Measurements from ENCODE around the gene RSPO4. TPM values are rescaled to one million over a fixed set of nuclear protein-coding genes. Genes with fewer than 3 reads are reported as not detected.

RSPO4 gene
- total and polyA plus RNA-seq, 2 experiments from 2014 or later: 2.8 to 4.5 TPM

DNA sequence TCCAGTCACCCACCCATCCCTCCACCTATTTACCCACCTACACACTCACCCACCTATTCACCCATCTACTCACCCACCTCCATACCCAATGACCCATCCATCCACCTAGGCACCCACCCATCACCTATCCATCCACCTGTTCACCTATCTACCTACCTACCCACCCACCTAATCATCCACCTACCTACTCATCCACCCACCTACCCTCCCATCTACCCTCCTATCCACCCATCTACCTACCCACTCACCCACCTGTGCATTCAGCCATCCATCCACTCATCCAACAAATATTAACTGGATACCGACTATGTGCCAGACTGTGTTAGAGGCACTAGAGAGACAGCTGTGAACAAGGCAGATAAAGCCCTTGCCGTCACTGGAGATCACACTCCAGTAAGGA is 40.3 kb downstream of the RSPO4 start (continued):
- TF ChIP-seq, protein P1, sequence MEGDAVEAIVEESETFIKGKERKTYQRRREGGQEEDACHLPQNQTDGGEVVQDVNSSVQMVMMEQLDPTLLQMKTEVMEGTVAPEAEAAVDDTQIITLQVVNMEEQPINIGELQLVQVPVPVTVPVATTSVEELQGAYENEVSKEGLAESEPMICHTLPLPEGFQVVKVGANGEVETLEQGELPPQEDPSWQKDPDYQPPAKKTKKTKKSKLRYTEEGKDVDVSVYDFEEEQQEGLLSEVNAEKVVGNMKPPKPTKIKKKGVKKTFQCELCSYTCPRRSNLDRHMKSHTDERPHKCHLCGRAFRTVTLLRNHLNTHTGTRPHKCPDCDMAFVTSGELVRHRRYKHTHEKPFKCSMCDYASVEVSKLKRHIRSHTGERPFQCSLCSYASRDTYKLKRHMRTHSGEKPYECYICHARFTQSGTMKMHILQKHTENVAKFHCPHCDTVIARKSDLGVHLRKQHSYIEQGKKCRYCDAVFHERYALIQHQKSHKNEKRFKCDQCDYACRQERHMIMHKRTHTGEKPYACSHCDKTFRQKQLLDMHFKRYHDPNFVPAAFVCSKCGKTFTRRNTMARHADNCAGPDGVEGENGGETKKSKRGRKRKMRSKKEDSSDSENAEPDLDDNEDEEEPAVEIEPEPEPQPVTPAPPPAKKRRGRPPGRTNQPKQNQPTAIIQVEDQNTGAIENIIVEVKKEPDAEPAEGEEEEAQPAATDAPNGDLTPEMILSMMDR (conservative IDR thresholded peaks at IDR 0.05; ENCODE audit: low read depth in 2 of 2): no peak
- TF ChIP-seq, protein P2, sequence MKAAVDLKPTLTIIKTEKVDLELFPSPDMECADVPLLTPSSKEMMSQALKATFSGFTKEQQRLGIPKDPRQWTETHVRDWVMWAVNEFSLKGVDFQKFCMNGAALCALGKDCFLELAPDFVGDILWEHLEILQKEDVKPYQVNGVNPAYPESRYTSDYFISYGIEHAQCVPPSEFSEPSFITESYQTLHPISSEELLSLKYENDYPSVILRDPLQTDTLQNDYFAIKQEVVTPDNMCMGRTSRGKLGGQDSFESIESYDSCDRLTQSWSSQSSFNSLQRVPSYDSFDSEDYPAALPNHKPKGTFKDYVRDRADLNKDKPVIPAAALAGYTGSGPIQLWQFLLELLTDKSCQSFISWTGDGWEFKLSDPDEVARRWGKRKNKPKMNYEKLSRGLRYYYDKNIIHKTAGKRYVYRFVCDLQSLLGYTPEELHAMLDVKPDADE (IDR thresholded peaks at IDR 0.05): no peak
- TF ChIP-seq ZNF331 (CRISPR knock-in tag; IDR thresholded peaks at IDR 0.05; ENCODE audit: low read depth): no peak
- no peak for TF ChIP-seq JUNB (IDR thresholded peaks at IDR 0.05; ENCODE audit: unreplicated experiment)

DNA sequence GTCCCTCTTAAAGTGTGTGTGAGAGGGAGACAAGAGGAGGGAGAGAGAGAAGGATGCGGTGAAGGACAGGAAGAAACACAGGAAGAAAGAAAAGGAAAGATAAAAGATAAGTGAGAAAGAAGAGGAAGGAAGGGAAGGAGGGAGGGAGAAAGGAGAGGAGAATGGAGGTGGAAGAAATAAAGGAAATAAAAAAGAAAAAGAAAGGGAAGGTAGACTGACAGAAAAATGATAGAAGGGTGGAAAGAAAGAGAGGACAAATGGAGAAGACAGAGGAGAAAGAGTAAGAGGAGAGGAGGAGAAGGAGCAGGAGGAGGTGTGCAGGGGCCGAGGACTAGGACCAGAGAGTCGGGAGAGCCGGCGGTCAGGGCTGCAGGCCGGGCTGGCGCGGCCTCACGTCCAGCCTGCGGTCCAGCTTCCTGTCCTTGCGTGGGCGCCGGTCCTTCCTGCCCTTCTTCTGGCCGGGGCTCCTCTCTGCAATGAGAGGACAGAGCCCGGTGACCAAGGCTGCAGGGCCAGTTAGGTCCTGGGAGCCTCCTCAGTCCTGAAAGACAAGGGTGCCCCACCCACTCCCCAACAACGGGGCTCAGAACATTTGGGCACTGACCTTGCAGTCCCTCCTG is 42.0 kb downstream of the RSPO4 start:
- Mint-ChIP-seq H3K27me3 (ENCODE audit: insufficient read depth, low read depth, poor library complexity) (peaks cover 4% of the 10 kb centered on the region), H3K9me3 (no peaks in the 10 kb centered on the region)
- TF ChIP-seq EZH2phosphoT487 (IDR thresholded peaks at IDR 0.05; ENCODE audit: unreplicated experiment): no peak
- TF ChIP-seq, protein P1 (conservative IDR thresholded peaks at IDR 0.05; ENCODE audit: low read depth in 2 of 2): no peak
- no peak for TF ChIP-seq ZNF331 (CRISPR knock-in tag; IDR thresholded peaks at IDR 0.05; ENCODE audit: low read depth)
- TF ChIP-seq, protein P3, sequence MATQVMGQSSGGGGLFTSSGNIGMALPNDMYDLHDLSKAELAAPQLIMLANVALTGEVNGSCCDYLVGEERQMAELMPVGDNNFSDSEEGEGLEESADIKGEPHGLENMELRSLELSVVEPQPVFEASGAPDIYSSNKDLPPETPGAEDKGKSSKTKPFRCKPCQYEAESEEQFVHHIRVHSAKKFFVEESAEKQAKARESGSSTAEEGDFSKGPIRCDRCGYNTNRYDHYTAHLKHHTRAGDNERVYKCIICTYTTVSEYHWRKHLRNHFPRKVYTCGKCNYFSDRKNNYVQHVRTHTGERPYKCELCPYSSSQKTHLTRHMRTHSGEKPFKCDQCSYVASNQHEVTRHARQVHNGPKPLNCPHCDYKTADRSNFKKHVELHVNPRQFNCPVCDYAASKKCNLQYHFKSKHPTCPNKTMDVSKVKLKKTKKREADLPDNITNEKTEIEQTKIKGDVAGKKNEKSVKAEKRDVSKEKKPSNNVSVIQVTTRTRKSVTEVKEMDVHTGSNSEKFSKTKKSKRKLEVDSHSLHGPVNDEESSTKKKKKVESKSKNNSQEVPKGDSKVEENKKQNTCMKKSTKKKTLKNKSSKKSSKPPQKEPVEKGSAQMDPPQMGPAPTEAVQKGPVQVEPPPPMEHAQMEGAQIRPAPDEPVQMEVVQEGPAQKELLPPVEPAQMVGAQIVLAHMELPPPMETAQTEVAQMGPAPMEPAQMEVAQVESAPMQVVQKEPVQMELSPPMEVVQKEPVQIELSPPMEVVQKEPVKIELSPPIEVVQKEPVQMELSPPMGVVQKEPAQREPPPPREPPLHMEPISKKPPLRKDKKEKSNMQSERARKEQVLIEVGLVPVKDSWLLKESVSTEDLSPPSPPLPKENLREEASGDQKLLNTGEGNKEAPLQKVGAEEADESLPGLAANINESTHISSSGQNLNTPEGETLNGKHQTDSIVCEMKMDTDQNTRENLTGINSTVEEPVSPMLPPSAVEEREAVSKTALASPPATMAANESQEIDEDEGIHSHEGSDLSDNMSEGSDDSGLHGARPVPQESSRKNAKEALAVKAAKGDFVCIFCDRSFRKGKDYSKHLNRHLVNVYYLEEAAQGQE (IDR thresholded peaks at IDR 0.05; ENCODE audit: unreplicated experiment): no peak
- no peak for TF ChIP-seq NANOG (IDR thresholded peaks at IDR 0.05; ENCODE audit: borderline replicate concordance)
- no peak for TF ChIP-seq CREB1 (CRISPR knock-in tag; IDR thresholded peaks at IDR 0.05; ENCODE audit: low read depth)
- no peak for TF ChIP-seq POLR2AphosphoS5 (IDR thresholded peaks at IDR 0.05; ENCODE audit: low read depth)
- no peak for TF ChIP-seq EZH2 (IDR thresholded peaks at IDR 0.05; ENCODE audit: low read depth, unreplicated experiment)
- no peak for TF ChIP-seq ZNF114 (CRISPR knock-in tag; IDR thresholded peaks at IDR 0.05)
- TF ChIP-seq JUNB (IDR thresholded peaks at IDR 0.05; ENCODE audit: unreplicated experiment): no peak

More for the DNA sequence above, 42.0 kb downstream of the RSPO4 start:
- H3K4me1 Mint-ChIP-seq: peaks cover 7% of the 10 kb centered on the region
- H3K27ac Mint-ChIP-seq: no peak overlapping the region
- H3K4me3 ChIP-seq: no peak overlapping the region
- H3K79me2 ChIP-seq (replicated peaks; ENCODE audit: insufficient read depth): no peaks in the 10 kb centered on the region
- H3K36me3 ChIP-seq (ENCODE audit: insufficient read depth): no peaks in the 10 kb centered on the region
- H3K27ac ChIP-seq (ENCODE audit: low read depth): no peak overlapping the region
- no peaks in the 10 kb centered on the region for H3K4me1 ChIP-seq (ENCODE audit: insufficient read depth)
- H3F3A ChIP-seq (replicated peaks; ENCODE audit: low read depth): no peaks in the 10 kb centered on the region
- H2AFZ ChIP-seq: no peak overlapping the region
- DNase-seq (ENCODE audit: low spot score) (no peak), ATAC-seq (no peak)
- no peaks in the 10 kb centered on the region for H3K9me2 ChIP-seq (ENCODE audit: insufficient read depth)
- H3K4me2 ChIP-seq: no peak overlapping the region
- no peak overlapping the region; the same call in 2 of the 3 replicates for H3K4me3 Mint-ChIP-seq
- no peaks in the 10 kb centered on the region for H3K27me3 ChIP-seq (ENCODE audit: insufficient read depth)
- H4K20me1 ChIP-seq (replicated peaks; ENCODE audit: insufficient read depth): no peaks in the 10 kb centered on the region
- H3K36me3 Mint-ChIP-seq (ENCODE audit: low read depth): no peaks in the 10 kb centered on the region

Data from GM23338 (cell line).